ENCODE data around the gene ZNF200. TPM values are rescaled to one million over a fixed set of nuclear protein-coding genes. Genes with fewer than 3 reads are reported as not detected.

ZNF200 gene
- total and polyA plus RNA-seq, 2 of the 13 experiments (the other 11 are each of a cell fraction or from before 2014, with no cell fraction given) = 3.5 to 16.5 TPM

DNA sequence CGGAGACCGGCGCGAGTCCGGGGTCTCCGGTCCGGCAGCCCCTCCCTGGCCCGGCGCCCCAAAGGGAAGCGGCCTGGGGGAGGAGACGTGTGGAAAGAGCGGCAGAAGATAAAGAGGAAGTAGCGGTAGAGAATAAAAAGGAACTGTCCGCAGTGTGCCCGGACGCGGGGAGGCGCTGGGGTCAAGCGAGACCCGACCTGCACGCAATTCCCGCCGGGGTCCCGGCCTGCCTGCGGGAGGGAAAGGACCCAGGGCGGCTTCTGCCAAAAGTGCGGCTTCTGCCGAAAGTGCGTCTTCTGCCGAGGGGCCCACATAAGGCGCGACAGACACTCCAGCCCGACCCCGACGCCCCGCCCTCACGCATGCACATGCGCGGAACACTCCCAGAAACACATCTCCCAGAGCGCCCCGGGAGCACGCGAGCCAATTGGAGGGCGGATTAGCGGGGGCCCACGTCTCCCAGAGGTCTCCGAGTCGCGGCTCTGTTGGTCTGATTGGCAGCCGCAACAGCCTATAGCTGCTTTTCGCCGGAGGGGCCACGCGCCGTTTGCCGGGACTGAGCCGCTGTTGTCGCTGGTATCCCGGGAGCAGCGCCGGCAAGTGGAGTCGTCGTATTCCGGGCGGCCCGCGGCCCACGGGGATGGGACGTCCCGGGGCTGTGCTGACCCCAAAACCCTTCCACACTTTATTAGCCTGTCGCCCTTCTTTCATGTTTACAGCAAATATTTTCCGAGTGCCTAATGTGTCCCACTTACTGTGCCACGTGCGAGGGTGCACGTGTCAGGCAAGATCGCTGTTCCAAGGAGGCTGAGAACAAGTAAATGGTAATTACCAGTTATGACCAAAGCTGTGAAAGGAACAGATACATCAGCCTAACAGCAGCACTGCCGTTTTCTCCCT is 29.4 kb upstream of the ZNF200 start (continued):
- peak; percentile 90 for TF ChIP-seq ZNF143 (CRISPR knock-in tag; IDR thresholded peaks at IDR 0.05)
- no peak for TF ChIP-seq ZBTB7B (CRISPR knock-in tag; IDR thresholded peaks at IDR 0.05)
- no peak for TF ChIP-seq ZNF382 (CRISPR knock-in tag; IDR thresholded peaks at IDR 0.05; ENCODE audit: borderline replicate concordance)
- no peak; the same call in 1 of the 2 replicates for TF ChIP-seq ZNF547 (CRISPR knock-in tag; IDR thresholded peaks at IDR 0.05)
- no peak for TF ChIP-seq HNRNPH1 (optimal IDR thresholded peaks at IDR 0.05; ENCODE audit: low read depth, low read length)
- TF ChIP-seq, protein P1, sequence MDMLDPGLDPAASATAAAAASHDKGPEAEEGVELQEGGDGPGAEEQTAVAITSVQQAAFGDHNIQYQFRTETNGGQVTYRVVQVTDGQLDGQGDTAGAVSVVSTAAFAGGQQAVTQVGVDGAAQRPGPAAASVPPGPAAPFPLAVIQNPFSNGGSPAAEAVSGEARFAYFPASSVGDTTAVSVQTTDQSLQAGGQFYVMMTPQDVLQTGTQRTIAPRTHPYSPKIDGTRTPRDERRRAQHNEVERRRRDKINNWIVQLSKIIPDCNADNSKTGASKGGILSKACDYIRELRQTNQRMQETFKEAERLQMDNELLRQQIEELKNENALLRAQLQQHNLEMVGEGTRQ (IDR thresholded peaks at IDR 0.05; ENCODE audit: low read depth, low read length) = peak; percentile 46
- TF ChIP-seq, protein P1 (CRISPR knock-in tag; IDR thresholded peaks at IDR 0.05; ENCODE audit: borderline replicate concordance) = peak; percentile 65; the same call in 1 of the 2 replicates
- peak; percentile 50; the same call in 1 of the 2 replicates for TF ChIP-seq ZNF501 (CRISPR knock-in tag; IDR thresholded peaks at IDR 0.05)
- no peak; the same call in 1 of the 2 replicates for TF ChIP-seq ZNF766 (CRISPR knock-in tag; IDR thresholded peaks at IDR 0.05; ENCODE audit: borderline replicate concordance)
- TF ChIP-seq ELF3 (CRISPR knock-in tag; IDR thresholded peaks at IDR 0.05) = peak; percentile 89
- TF ChIP-seq ZFP62 (CRISPR knock-in tag; IDR thresholded peaks at IDR 0.05) = no peak
- TF ChIP-seq PAF1 (CRISPR knock-in tag; IDR thresholded peaks at IDR 0.05) = no peak
- TF ChIP-seq ETV5 (CRISPR knock-in tag; IDR thresholded peaks at IDR 0.05; ENCODE audit: borderline replicate concordance) = no peak
- TF ChIP-seq RXRB (CRISPR knock-in tag; IDR thresholded peaks at IDR 0.05; ENCODE audit: borderline replicate concordance) = peak; percentile 8; the same call in 1 of the 2 replicates
- TF ChIP-seq ZNF446 (CRISPR knock-in tag; IDR thresholded peaks at IDR 0.05) = peak; percentile 93
- TF ChIP-seq ZFP37 (CRISPR knock-in tag; IDR thresholded peaks at IDR 0.05; ENCODE audit: borderline replicate concordance) = no peak
- TF ChIP-seq, protein P2, sequence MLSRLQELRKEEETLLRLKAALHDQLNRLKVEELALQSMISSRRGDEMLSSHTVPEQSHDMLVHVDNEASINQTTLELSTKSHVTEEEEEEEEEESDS (CRISPR knock-in tag; IDR thresholded peaks at IDR 0.05; ENCODE audit: borderline replicate concordance) = no peak
- no peak for TF ChIP-seq ZNF460 (CRISPR knock-in tag; IDR thresholded peaks at IDR 0.05; ENCODE audit: borderline replicate concordance)
- TF ChIP-seq, protein P3, sequence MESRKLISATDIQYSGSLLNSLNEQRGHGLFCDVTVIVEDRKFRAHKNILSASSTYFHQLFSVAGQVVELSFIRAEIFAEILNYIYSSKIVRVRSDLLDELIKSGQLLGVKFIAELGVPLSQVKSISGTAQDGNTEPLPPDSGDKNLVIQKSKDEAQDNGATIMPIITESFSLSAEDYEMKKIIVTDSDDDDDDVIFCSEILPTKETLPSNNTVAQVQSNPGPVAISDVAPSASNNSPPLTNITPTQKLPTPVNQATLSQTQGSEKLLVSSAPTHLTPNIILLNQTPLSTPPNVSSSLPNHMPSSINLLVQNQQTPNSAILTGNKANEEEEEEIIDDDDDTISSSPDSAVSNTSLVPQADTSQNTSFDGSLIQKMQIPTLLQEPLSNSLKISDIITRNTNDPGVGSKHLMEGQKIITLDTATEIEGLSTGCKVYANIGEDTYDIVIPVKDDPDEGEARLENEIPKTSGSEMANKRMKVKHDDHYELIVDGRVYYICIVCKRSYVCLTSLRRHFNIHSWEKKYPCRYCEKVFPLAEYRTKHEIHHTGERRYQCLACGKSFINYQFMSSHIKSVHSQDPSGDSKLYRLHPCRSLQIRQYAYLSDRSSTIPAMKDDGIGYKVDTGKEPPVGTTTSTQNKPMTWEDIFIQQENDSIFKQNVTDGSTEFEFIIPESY (CRISPR knock-in tag; IDR thresholded peaks at IDR 0.05) = no peak
- no peak for TF ChIP-seq MTA3 (CRISPR knock-in tag; IDR thresholded peaks at IDR 0.05)
- TF ChIP-seq KLF6 (CRISPR knock-in tag; IDR thresholded peaks at IDR 0.05) = no peak
- TF ChIP-seq IRF2 (CRISPR knock-in tag; IDR thresholded peaks at IDR 0.05) = 0 out of 2 replicates have a peak, but pooled peaks have one; percentile 33
- no peak for TF ChIP-seq NR3C1 (CRISPR knock-in tag; IDR thresholded peaks at IDR 0.05)
- TF ChIP-seq, protein P4, sequence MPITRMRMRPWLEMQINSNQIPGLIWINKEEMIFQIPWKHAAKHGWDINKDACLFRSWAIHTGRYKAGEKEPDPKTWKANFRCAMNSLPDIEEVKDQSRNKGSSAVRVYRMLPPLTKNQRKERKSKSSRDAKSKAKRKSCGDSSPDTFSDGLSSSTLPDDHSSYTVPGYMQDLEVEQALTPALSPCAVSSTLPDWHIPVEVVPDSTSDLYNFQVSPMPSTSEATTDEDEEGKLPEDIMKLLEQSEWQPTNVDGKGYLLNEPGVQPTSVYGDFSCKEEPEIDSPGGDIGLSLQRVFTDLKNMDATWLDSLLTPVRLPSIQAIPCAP (CRISPR knock-in tag; IDR thresholded peaks at IDR 0.05; ENCODE audit: low read depth) = no peak
- TF ChIP-seq TARDBP (CRISPR knock-in tag; IDR thresholded peaks at IDR 0.05) = peak; percentile 55; the same call in 1 of the 2 replicates
- TF ChIP-seq DMAP1 (CRISPR knock-in tag; IDR thresholded peaks at IDR 0.05) = peak; percentile 95
- 0 out of 2 replicates have a peak, but pooled peaks have one; percentile 13 for TF ChIP-seq ZNF296 (CRISPR knock-in tag; conservative IDR thresholded peaks at IDR 0.05)

Data from HepG2 (cell line).